SK-N-SH (cell line): ENCODE measurements around the gene ZNF804B. TPM values are rescaled to one million over a fixed set of nuclear protein-coding genes. Genes with fewer than 3 reads are reported as not detected.

Experiments used
- CTCF ChIA-PET: fragments of 300-600, 350-600 bp; formaldehyde crosslinking; extraction: SDS; loops from one replicate; lab custom pipeline; 2021; lab: Yijun Ruan, JAX
- POLR2A ChIA-PET: fragments of 350-600 bp; sonication (Branson Sonifier 250); formaldehyde crosslinking; extraction: SDS; loops from one replicate; lab custom pipeline; 2020; ENCODE audit warnings: antibody characterized with exemption, inconsistent platforms; lab: Yijun Ruan, JAX
- DNase-seq: peaks from one replicate; pipeline ENCODE4 v3.0.0; 2012
- H2AFZ ChIP-seq: fragments of 200-600 bp; sonication (generic); 2 replicates; pipeline ENCODE4 v1.8.1; 2016; ENCODE audit warnings: antibody characterized with exemption, mild to moderate bottlenecking, low read depth
- H3F3A ChIP-seq: fragments of 200-600 bp; sonication (generic); replicated peaks from 2 replicates; pipeline ENCODE3; 2016; ENCODE audit warnings: antibody characterized with exemption, mild to moderate bottlenecking; ENCODE audit not compliant: insufficient read depth
- H3K27ac ChIP-seq, 2 experiments: fragments of 200-500 bp in 1 of 2; fragments of 200-600 bp in 1 of 2; sonication (Bioruptor generic) in 1 of 2; sonication (generic), shearing (Covaris generic) in 1 of 2; 2 replicates each; pipeline versions ENCODE4 v1.5.1 to v1.6.1; 2014 to 2016; ENCODE audit warnings: low read depth in 2 of 2, inconsistent platforms in 1 of 2, low read length in 1 of 2, mild to moderate bottlenecking in 1 of 2, mixed read lengths in 1 of 2
- H3K27me3 ChIP-seq: fragments of 200-600 bp; sonication (generic), shearing (Covaris generic); 2 replicates; pipeline ENCODE4 v1.6.1; 2016; ENCODE audit warnings: mixed run types; ENCODE audit not compliant: insufficient read depth
- H3K36me3 ChIP-seq, 2 experiments: fragments of 200-500 bp in 1 of 2; fragments of 200-600 bp in 1 of 2; sonication (Bioruptor generic) in 1 of 2; sonication (generic) in 1 of 2; replicated peaks in 1 of 2; 2 replicates each; pipeline versions ENCODE3 to v1.5.1; 2014 to 2016; ENCODE audit warnings: low read length in 1 of 2, mild to moderate bottlenecking in 1 of 2; ENCODE audit not compliant: insufficient read depth in 2 of 2, control insufficient read depth in 1 of 2
- H3K4me1 ChIP-seq, 2 experiments: fragments of 200-500 bp in 1 of 2; fragments of 200-600 bp in 1 of 2; sonication (Bioruptor generic) in 1 of 2; sonication (generic), shearing (Covaris generic) in 1 of 2; 2 replicates each; pipeline versions ENCODE4 v1.5.1 to v1.6.1; 2014 to 2016; ENCODE audit warnings: low read depth in 1 of 2, low read length in 1 of 2, mixed run types in 1 of 2; ENCODE audit not compliant: insufficient read depth in 2 of 2, control insufficient read depth in 1 of 2
- H3K4me2 ChIP-seq: fragments of 200-600 bp; sonication (generic), shearing (Covaris generic); 2 replicates; pipeline ENCODE4 v1.6.1; 2017; ENCODE audit warnings: mixed run types
- H3K4me3 ChIP-seq, 2 experiments: fragments of 200-500 bp in 1 of 2; fragments of 200-600 bp in 1 of 2; sonication (Bioruptor generic) in 1 of 2; sonication (generic), shearing (Covaris generic) in 1 of 2; 2 replicates each; pipeline versions ENCODE4 v1.5.1 to v1.8.1; 2014 to 2016; ENCODE audit warnings: low read depth in 2 of 2, inconsistent platforms in 1 of 2, low read length in 1 of 2, mild to moderate bottlenecking in 1 of 2, mixed read lengths in 1 of 2, moderate library complexity in 1 of 2
- H3K79me2 ChIP-seq: fragments of 200-600 bp; sonication (generic); 2 replicates; pipeline ENCODE4 v1.8.1; 2017; ENCODE audit warnings: mild to moderate bottlenecking; ENCODE audit not compliant: insufficient read depth
- H3K9ac ChIP-seq: fragments of 200-600 bp; sonication (generic); 2 replicates; pipeline ENCODE4 v1.6.1; 2017; ENCODE audit warnings: mixed run types
- H3K9me2 ChIP-seq: fragments of 200-600 bp; sonication (generic); 2 replicates; pipeline ENCODE4 v1.6.1; 2017; ENCODE audit warnings: mixed run types
- H3K9me3 ChIP-seq: fragments of 200-600 bp; sonication (generic); 2 replicates; pipeline ENCODE4 v1.6.1; 2017; ENCODE audit warnings: mixed run types, mild to moderate bottlenecking, moderate library complexity
- H4K20me1 ChIP-seq: fragments of 200-600 bp; sonication (generic); 2 replicates; pipeline ENCODE4 v1.6.1; 2017; ENCODE audit warnings: mild to moderate bottlenecking, mixed run types; ENCODE audit not compliant: insufficient read depth
- CTCF ChIP-seq: fragments of 200-600 bp; sonication (generic); IDR thresholded peaks from 2 replicates; pipeline ENCODE4 v1.6.1; 2017; ENCODE audit warnings: antibody characterized with exemption, mild to moderate bottlenecking, moderate library complexity
- EP300 ChIP-seq, 2 experiments: IDR thresholded peaks; 2 replicates each; pipeline versions ENCODE4 v1.4.0 to v1.6.1; 2012; ENCODE audit warnings: borderline replicate concordance in 1 of 2, low read depth in 1 of 2, low read length in 1 of 2
- EZH2phosphoT487 ChIP-seq: fragments of 200-600 bp; sonication (generic); IDR thresholded peaks from 2 replicates; pipeline ENCODE4 v1.6.1; 2017; ENCODE audit warnings: low read depth, mixed run types, mild to moderate bottlenecking, antibody characterized with exemption, moderate library complexity, borderline replicate concordance
- FOXM1 ChIP-seq: IDR thresholded peaks from 2 replicates; pipeline ENCODE4 v1.4.0; 2012; ENCODE audit warnings: low read depth, mild to moderate bottlenecking
- IRF3 ChIP-seq: fragments of 150-350 bp; IDR thresholded peaks from 2 replicates; pipeline ENCODE4 v1.6.1; 2016; ENCODE audit warnings: mild to moderate bottlenecking, low read depth, low read length
- JUND ChIP-seq: IDR thresholded peaks from 2 replicates; pipeline ENCODE4 v1.4.0; 2012
- MXI1 ChIP-seq: IDR thresholded peaks from 2 replicates; pipeline ENCODE4 v1.6.1; 2012; ENCODE audit warnings: mild to moderate bottlenecking, low read depth, low read length, improper control_type of control experiment
- SMC3 ChIP-seq: IDR thresholded peaks from 2 replicates; pipeline ENCODE4 v1.6.1; 2012; ENCODE audit warnings: low read depth, low read length, improper control_type of control experiment
- TCF12 ChIP-seq: IDR thresholded peaks from 2 replicates; pipeline ENCODE4 v1.4.0; 2012
- USF1 ChIP-seq: IDR thresholded peaks from 2 replicates; pipeline ENCODE4 v1.4.0; 2012; ENCODE audit warnings: low read depth, borderline replicate concordance
- YY1 ChIP-seq: IDR thresholded peaks from 2 replicates; pipeline ENCODE4 v1.4.0; 2012; ENCODE audit warnings: low read depth, mild to moderate bottlenecking
- WGBS: methylation state at CpG from one replicate; pipeline ENCODE4 v1.1.6; 2017; ENCODE audit warnings: low lambda C conversion rate; 5-methylcytosine and 5-hydroxymethylcytosine counted together
- polyA plus RNA-seq, 3 experiments: library from polyadenylated mRNA; depleted of rRNA; stranded (reverse); fragments of >200 nt; gene quantifications; 2 replicates each; pipeline ENCODE4 v1.2.3, GENCODE V29; 2012

The ZNF804B gene
- polyA plus RNA-seq, 1 of the 3 experiments (the other 2 are of a cell fraction) = not detected

GRCh38 chr7:88951826-88952225 lies 192.3 kb downstream of the ZNF804B start:
- Histone ChIP-seq H3K9ac (no peak overlapping the region), H4K20me1 (no peaks in the 10 kb centered on the region), H3K27me3 (no peaks in the 10 kb centered on the region), H3K27ac (no peak overlapping the region), H3K4me3 (no peak overlapping the region), H2AFZ (no peak overlapping the region), H3K4me1 (no peaks in the 10 kb centered on the region), H3K36me3 (no peaks in the 10 kb centered on the region), H3K79me2 (no peaks in the 10 kb centered on the region), H3F3A (no peaks in the 10 kb centered on the region), H3K4me2 (no peak overlapping the region), H3K9me3 (no peaks in the 10 kb centered on the region), H3K9me2 (no peaks in the 10 kb centered on the region)
- 21% methylated on average over 1 of the region's 1 CpG for WGBS
- ChIA-PET CTCF (interaction anchor here (1.2 to 1.5 kb wide), 2 partner anchors 23 to 671 kb away, joined by 3 to 4 read pairs; no protein-coding TSS in a partner anchor), POLR2A (no interaction called here)
- no peak for DNase-seq
- no peak for TF ChIP-seq EZH2phosphoT487
- TF ChIP-seq IRF3 = no peak
- no peak for TF ChIP-seq MXI1

GRCh38 chr7:88964418-88964817 lies 204.9 kb downstream of the ZNF804B start:
- H3K4me2 ChIP-seq = no peak overlapping the region
- no peak overlapping the region for H3K9ac ChIP-seq
- no peak for DNase-seq
- H4K20me1 ChIP-seq = no peaks in the 10 kb centered on the region
- no peaks in the 10 kb centered on the region for H3F3A ChIP-seq
- no peak overlapping the region for H2AFZ ChIP-seq
- ChIA-PET CTCF (no interaction called here), POLR2A (no interaction called here)
- H3K27me3 ChIP-seq = no peaks in the 10 kb centered on the region
- H3K4me3 ChIP-seq = no peak overlapping the region
- no peaks in the 10 kb centered on the region for H3K36me3 ChIP-seq
- no peak overlapping the region for H3K27ac ChIP-seq
- no peaks in the 10 kb centered on the region for H3K4me1 ChIP-seq
- TF ChIP-seq MXI1 (no peak), USF1 (no peak), IRF3 (no peak), CTCF (no peak), EP300 (IDR thresholded peaks at IDR 0.05; ENCODE audit: borderline replicate concordance in 1 of 2, low read depth in 1 of 2, low read length in 1 of 2) (no peak), TCF12 (no peak), JUND (no peak), FOXM1 (no peak), SMC3 (no peak), YY1 (no peak)
- no peaks in the 10 kb centered on the region for H3K9me2 ChIP-seq
- no peaks in the 10 kb centered on the region for H3K79me2 ChIP-seq
- H3K9me3 ChIP-seq = no peaks in the 10 kb centered on the region
